Kidney (tissue), 14 donors: ENCODE results near the gene SIRT3. TPM values are rescaled to one million over a fixed set of nuclear protein-coding genes. Genes with fewer than 3 reads are reported as not detected.
A peak's percentile ranks its signal among the peaks of the same experiment; 100 is the strongest.

Experiments used
- DNase-seq, 5 donors: peaks; one replicate each; pipeline ENCODE4 v3.0.0-alpha.2; 2013 to 2020
- FAIRE-seq: peaks from 2 replicates; lab custom pipeline; 2012; peaks lifted over from hg19 to GRCh38; lab: Jason Lieb, UNC
- H3K27ac ChIP-seq, 2 donors: one replicate each; pipeline ENCODE4 v1.7.0; 2013; ENCODE audit warnings: low read depth in 2 of 2, low read length in 2 of 2, inconsistent platforms in 1 of 2
- H3K27me3 ChIP-seq: one replicate; pipeline ENCODE4 v1.7.1; 2013; ENCODE audit warnings: low read length, inconsistent platforms; ENCODE audit not compliant: control insufficient read depth, insufficient read depth
- H3K36me3 ChIP-seq, 3 donors: one replicate each; pipeline versions ENCODE4 v1.7.0 to v1.7.1; 2013; ENCODE audit warnings: low read length in 3 of 3, control low read depth in 1 of 3, inconsistent platforms in 1 of 3; ENCODE audit not compliant: insufficient read depth in 3 of 3, control insufficient read depth in 2 of 3
- H3K4me1 ChIP-seq, 3 donors: one replicate each; pipeline versions ENCODE4 v1.7.0 to v1.7.1; 2013; ENCODE audit warnings: low read length in 3 of 3, inconsistent platforms in 1 of 3, low read depth in 1 of 3; ENCODE audit not compliant: control insufficient read depth in 2 of 3, insufficient read depth in 2 of 3
- H3K4me3 ChIP-seq, 3 donors: one replicate each; pipeline versions ENCODE4 v1.7.0 to v1.8.1; 2013; ENCODE audit warnings: low read length in 3 of 3, control low read depth in 1 of 3, inconsistent platforms in 1 of 3
- H3K9ac ChIP-seq, 3 donors: one replicate each; pipeline versions ENCODE4 v1.7.0 to v1.7.1; 2013; ENCODE audit warnings: low read length in 3 of 3, control low read depth in 1 of 3, inconsistent platforms in 1 of 3
- H3K9me3 ChIP-seq, 3 donors: one replicate each; pipeline versions ENCODE4 v1.7.0 to v1.7.1; 2013; ENCODE audit warnings: low read length in 3 of 3, control low read depth in 1 of 3, inconsistent platforms in 1 of 3; ENCODE audit not compliant: control insufficient read depth in 2 of 3, insufficient read depth in 1 of 3
- CTCF ChIP-seq: IDR thresholded peaks from 3 replicates; pipeline ENCODE4 v1.5.1; 2012; ENCODE audit warnings: mild to moderate bottlenecking, moderate library complexity, borderline replicate concordance; ENCODE audit not compliant: insufficient read depth; ENCODE audit errors: extremely low read depth
- intact Hi-C: fragments of 100-400 bp; cut with DNase I; formaldehyde crosslinking; loops from one replicate; pipeline ENCODE4 v1.11.1; 2022
- polyA plus RNA-seq: library from polyadenylated mRNA; stranded (reverse); fragments of 350-450 nt; fragmentation: Illumina TruSeq; extraction: RNeasy Lipid Tissue Mini Kit (QIAGEN cat#74804); gene quantifications from one replicate; pipeline ENCODE4 v1.2.3, GENCODE V29; 2014; ENCODE audit warnings: low read depth, low replicate concordance; ENCODE audit not compliant: insufficient read depth
- total RNA-seq: library from RNA; stranded (reverse); fragmentation: NEBNext Ultra II Directional; extraction: Animal tissue kit (Norgen Biotek cat#: 25700); gene quantifications from one replicate; pipeline ENCODE4 v1.2.1, GENCODE V29; 2021
- donor health status: control.
- donor health status: control.
- donor health status: control.
- donor health status: control.
- donor health status: control.
- donor health status: DM: yes; HTN: yes; CAD: no.
- donor health status: Normal renal cell carcinoma (clear cell type).

SIRT3 gene
- total and polyA plus RNA-seq, 2 donors from 2014 or later, result 28.3 to 28.7 TPM

GRCh38 chr11:208917-209260 lies 27.3 kb downstream of the SIRT3 start:
- peak in 2 of 5 donors; percentile 87 to 88 for DNase-seq
- TF ChIP-seq CTCF, result no peak
- Histone ChIP-seq H3K27me3 (no peaks in the 10 kb centered on the region), H3K4me1 (peaks cover 0 to 40% (median 17%) of the 10 kb centered on the region in 3 donors), H3K36me3 (peaks cover 2 to 54% (median 49%) of the 10 kb centered on the region in 3 donors), H3K27ac (peak overlapping the region; percentile 26 to 97), H3K9me3 (no peaks in the 10 kb centered on the region), H3K9ac (peak overlapping the region; percentile 7 to 74 (median 68)), H3K4me3 (peak overlapping the region; percentile 52 to 88 (median 67))
- no peak for FAIRE-seq
- intact Hi-C loops, result no loop called here

- peaks cover 0 to 42% (median 17%) of the 10 kb centered on the region in 3 donors for H3K4me1 ChIP-seq
- H3K27me3 ChIP-seq, result no peaks in the 10 kb centered on the region
- peak overlapping the region; percentile 97 to 99 for H3K27ac ChIP-seq
- FAIRE-seq (no peak), DNase-seq (peak; percentile 86 to 96 (median 89))
- intact Hi-C loops, result no loop called here
- no peak for TF ChIP-seq CTCF
- peak overlapping the region; percentile 83 to 93 (median 88) for H3K4me3 ChIP-seq
- H3K36me3 ChIP-seq, result peaks cover 2 to 58% (median 50%) of the 10 kb centered on the region in 3 donors
- peak overlapping the region; percentile 79 to 88 (median 84) for H3K9ac ChIP-seq
- H3K9me3 ChIP-seq, result no peaks in the 10 kb centered on the region
Measured at GRCh38 chr11:208181-208916, 27.8 kb downstream of the SIRT3 start.

GRCh38 chr11:207863-208180 lies 28.3 kb downstream of the SIRT3 start:
- FAIRE-seq, result no peak
- no peak for TF ChIP-seq CTCF
- intact Hi-C loops, result no loop called here
- Histone ChIP-seq H3K4me3 (peak overlapping the region; percentile 83 to 93 (median 88)), H3K9me3 (no peaks in the 10 kb centered on the region), H3K4me1 (peaks cover 0 to 42% (median 17%) of the 10 kb centered on the region in 3 donors), H3K27me3 (no peaks in the 10 kb centered on the region), H3K9ac (peak overlapping the region; percentile 79 to 88 (median 84)), H3K27ac (peak overlapping the region; percentile 97 to 99), H3K36me3 (peaks cover 2 to 55% (median 45%) of the 10 kb centered on the region in 3 donors)
- no peak for DNase-seq
